Tibial artery (tissue), 4 donors: ENCODE results near the gene CHST11.

ENCODE experiments used
- DNase-seq, 2 donors: peaks; one replicate each; pipeline ENCODE4 v3.0.0-alpha.2; 2019
- H3K27ac ChIP-seq, 2 donors: fragments of 200-600 bp; sonication (generic) in 1 of 2; 1 replicate in 1 of 2; 2 replicates in 1 of 2; pipeline ENCODE4 v1.5.1; 2018 to 2019; ENCODE audit warnings: mild to moderate bottlenecking in 1 of 2
- H3K27me3 ChIP-seq, 2 donors: fragments of 200-600 bp; sonication (generic) in 1 of 2; one replicate each; pipeline versions ENCODE4 v1.5.1 to v1.6.0; 2016 to 2019
- H3K36me3 ChIP-seq, 3 donors: fragments of 200-600 bp; sonication (generic) in 2 of 3; one replicate each; pipeline ENCODE4 v1.5.1; 2016 to 2019; ENCODE audit warnings: mild to moderate bottlenecking in 2 of 3
- H3K4me1 ChIP-seq, 4 donors: fragments of 200-600 bp; sonication (generic) in 2 of 4; 1 replicate in 3 of 4; 2 replicates in 1 of 4; pipeline ENCODE4 v1.5.1; 2016 to 2019
- H3K4me3 ChIP-seq, 2 donors: fragments of 200-600 bp; sonication (generic) in 1 of 2; 1 replicate in 1 of 2; 2 replicates in 1 of 2; pipeline ENCODE4 v1.5.1; 2018 to 2019; ENCODE audit warnings: mild to moderate bottlenecking in 2 of 2
- H3K9me3 ChIP-seq, 3 donors: fragments of 200-600 bp; sonication (generic) in 1 of 3; one replicate each; pipeline ENCODE4 v1.5.1; 2016 to 2019
- CTCF ChIP-seq, 2 experiments: fragments of 200-600 bp in 1 of 2; fragments of 450-650 bp in 1 of 2; IDR thresholded peaks; one replicate each; pipeline ENCODE4 v1.5.1; 2017 to 2019; ENCODE audit warnings: antibody characterized with exemption in 2 of 2, mild to moderate bottlenecking in 1 of 2, moderate library complexity in 1 of 2
- intact Hi-C: fragments of 100-400 bp; cut with DNase I; formaldehyde crosslinking; loops from one replicate; pipeline ENCODE4 v1.15.0; 2023; ENCODE audit warnings: low total_unique reads

CHST11 gene

DNA sequence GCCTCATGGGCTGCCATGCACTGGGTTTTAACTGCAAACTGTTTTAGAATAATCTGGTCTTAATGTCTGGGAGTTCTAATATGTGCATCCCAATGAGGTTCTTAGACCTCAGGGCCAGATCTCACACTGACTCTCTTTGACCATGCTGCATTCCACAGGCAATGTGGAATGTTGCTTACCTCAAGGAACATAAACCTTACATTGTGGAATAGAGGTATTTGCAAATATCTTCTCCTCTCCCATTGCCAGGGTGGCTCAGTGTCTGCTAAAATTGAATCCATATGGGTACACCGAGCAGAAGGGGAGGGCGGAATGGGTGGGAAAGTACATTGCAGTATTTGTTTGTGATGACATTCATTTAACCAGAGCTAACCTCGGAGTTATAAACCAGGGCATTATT lies 78.6 kb downstream of the CHST11 start:
- Histone ChIP-seq H3K27me3 (no peaks in the 10 kb centered on the region), H3K4me1 (no peaks in the 10 kb centered on the region), H3K9me3 (no peaks in the 10 kb centered on the region), H3K27ac (no peak overlapping the region), H3K4me3 (no peak overlapping the region), H3K36me3 (no peaks in the 10 kb centered on the region)
- intact Hi-C loops = no loop called here
- TF ChIP-seq CTCF (IDR thresholded peaks at IDR 0.05) = no peak
- no peak for DNase-seq

- H3K27ac ChIP-seq = no peak overlapping the region
- H3K4me1 ChIP-seq = no peaks in the 10 kb centered on the region
- no peak for DNase-seq
- intact Hi-C loops = no loop called here
- TF ChIP-seq CTCF (IDR thresholded peaks at IDR 0.05) = no peak
- H3K36me3 ChIP-seq = no peaks in the 10 kb centered on the region
- H3K9me3 ChIP-seq = no peaks in the 10 kb centered on the region
- no peaks in the 10 kb centered on the region for H3K27me3 ChIP-seq
- H3K4me3 ChIP-seq = no peak overlapping the region
Observed at GRCh38 chr12:104536841-104537240, 80.1 kb downstream of the CHST11 start.

- TF ChIP-seq CTCF (IDR thresholded peaks at IDR 0.05) = no peak
- H3K4me1 ChIP-seq = no peaks in the 10 kb centered on the region
- no peak overlapping the region for H3K4me3 ChIP-seq
- H3K9me3 ChIP-seq = no peaks in the 10 kb centered on the region
- no peak overlapping the region for H3K27ac ChIP-seq
- H3K27me3 ChIP-seq = no peaks in the 10 kb centered on the region
- no peak for DNase-seq
- intact Hi-C loops = no loop called here
- no peaks in the 10 kb centered on the region for H3K36me3 ChIP-seq
Observed at GRCh38 chr12:104538056-104538455, 81.3 kb downstream of the CHST11 start.

DNA sequence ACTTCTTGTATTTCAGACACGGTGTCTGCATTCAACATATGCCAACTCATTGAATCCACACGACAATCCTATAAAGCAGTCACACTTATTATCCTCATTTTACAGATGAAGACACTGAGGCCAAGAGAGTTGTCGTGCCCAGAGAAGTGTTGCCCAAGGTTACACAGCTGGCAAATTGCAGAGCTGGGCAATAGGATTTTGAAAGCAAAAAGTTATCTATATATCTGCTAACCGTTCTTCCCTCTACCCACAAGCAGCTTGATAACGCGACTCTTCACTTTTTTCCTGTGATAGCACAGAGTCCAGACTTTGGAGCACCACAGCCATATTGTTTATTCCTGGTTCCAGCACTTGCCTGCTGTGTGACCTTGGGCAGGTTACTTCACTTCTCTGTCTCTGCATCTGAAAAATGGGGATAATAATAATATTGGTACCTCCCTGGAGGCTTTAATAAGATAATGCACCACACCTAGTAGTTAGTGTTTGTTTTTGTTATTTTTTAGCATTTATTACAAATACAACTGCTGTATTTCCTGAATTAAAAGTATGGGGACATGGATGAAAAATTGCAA lies 82.2 kb downstream of the CHST11 start:
- H3K27ac ChIP-seq = no peak overlapping the region
- H3K36me3 ChIP-seq = no peaks in the 10 kb centered on the region
- no peak overlapping the region for H3K4me3 ChIP-seq
- intact Hi-C loops = no loop called here
- no peak for DNase-seq
- H3K4me1 ChIP-seq = no peaks in the 10 kb centered on the region
- no peaks in the 10 kb centered on the region for H3K27me3 ChIP-seq
- no peak for TF ChIP-seq CTCF (IDR thresholded peaks at IDR 0.05)
- H3K9me3 ChIP-seq = no peaks in the 10 kb centered on the region

GRCh38 chr12:104544836-104545235 lies 88.1 kb downstream of the CHST11 start:
- Histone ChIP-seq H3K36me3 (no peaks in the 10 kb centered on the region), H3K27ac (no peak overlapping the region), H3K27me3 (no peaks in the 10 kb centered on the region), H3K4me3 (no peak overlapping the region), H3K9me3 (no peaks in the 10 kb centered on the region), H3K4me1 (no peaks in the 10 kb centered on the region)
- no peak for TF ChIP-seq CTCF (IDR thresholded peaks at IDR 0.05)
- intact Hi-C loops = no loop called here
- DNase-seq = no peak

DNA sequence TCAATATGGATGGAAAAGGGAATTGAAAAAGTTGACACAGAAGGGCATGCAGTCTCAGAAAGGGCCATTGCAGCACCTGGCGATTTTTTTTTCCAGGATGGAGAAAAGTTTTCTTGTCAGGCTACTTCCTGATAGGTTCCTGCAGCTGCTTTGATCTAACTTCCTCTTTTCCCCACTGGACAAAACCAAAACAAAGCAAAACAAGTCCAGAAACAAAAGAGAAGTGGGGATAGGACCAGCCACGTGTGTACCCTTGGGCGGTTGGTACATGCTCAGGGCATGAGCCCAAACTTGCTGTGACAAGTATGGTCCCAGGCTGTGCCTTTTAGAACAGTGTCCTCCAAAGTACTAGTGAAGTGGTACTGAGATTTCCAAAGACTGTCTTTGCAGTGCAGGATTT lies 89.8 kb downstream of the CHST11 start:
- Histone ChIP-seq H3K9me3 (no peaks in the 10 kb centered on the region), H3K27ac (no peak overlapping the region), H3K4me1 (no peaks in the 10 kb centered on the region), H3K4me3 (no peak overlapping the region), H3K36me3 (no peaks in the 10 kb centered on the region), H3K27me3 (no peaks in the 10 kb centered on the region)
- intact Hi-C loops = no loop called here
- no peak for TF ChIP-seq CTCF (IDR thresholded peaks at IDR 0.05)
- peak in 1 of 2 donors; percentile 34 for DNase-seq
